ENCODE measurements around the gene LPIN3.

LPIN3 gene, protein sequence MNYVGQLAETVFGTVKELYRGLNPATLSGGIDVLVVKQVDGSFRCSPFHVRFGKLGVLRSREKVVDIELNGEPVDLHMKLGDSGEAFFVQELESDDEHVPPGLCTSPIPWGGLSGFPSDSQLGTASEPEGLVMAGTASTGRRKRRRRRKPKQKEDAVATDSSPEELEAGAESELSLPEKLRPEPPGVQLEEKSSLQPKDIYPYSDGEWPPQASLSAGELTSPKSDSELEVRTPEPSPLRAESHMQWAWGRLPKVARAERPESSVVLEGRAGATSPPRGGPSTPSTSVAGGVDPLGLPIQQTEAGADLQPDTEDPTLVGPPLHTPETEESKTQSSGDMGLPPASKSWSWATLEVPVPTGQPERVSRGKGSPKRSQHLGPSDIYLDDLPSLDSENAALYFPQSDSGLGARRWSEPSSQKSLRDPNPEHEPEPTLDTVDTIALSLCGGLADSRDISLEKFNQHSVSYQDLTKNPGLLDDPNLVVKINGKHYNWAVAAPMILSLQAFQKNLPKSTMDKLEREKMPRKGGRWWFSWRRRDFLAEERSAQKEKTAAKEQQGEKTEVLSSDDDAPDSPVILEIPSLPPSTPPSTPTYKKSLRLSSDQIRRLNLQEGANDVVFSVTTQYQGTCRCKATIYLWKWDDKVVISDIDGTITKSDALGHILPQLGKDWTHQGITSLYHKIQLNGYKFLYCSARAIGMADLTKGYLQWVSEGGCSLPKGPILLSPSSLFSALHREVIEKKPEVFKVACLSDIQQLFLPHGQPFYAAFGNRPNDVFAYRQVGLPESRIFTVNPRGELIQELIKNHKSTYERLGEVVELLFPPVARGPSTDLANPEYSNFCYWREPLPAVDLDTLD

DNA sequence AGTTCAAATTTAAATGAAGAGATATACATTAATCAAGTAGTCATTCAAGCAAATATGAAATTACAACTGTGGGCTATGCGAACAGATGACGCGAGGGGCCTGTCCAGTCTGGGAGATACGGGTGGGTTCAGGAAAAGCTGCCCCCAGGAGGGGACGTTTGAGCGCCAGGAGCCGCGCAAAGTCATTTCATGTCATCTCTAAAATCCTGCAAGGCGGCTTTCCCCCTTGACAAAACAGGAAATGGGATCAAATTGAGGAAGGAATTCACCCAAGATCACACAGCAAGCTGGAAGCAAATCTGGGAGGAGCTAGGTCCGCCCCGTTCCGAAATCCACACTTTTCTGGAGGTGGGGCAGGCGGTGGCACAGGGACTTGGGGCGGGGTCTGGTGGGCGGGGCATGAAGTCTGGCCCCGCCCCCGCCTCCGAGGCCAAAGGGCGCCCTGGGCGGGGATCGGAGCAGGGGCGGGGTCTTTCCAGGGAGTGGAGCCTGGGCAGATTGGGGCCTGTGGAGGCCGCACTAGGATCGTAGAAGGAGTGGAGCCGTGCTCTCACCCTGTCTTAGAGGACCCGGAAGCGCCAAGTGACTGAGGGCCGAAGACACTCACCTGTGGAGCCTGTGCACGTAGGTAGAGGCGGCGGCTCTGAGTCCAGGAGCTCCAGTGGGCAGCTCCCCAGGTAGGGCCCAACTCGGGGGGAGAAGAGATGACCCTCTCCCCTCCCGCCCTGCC, at the start of gene LPIN3:
TSS of gene LPIN3 (plus strand) at position 495 of the 729 bp plus-strand sequence. CDS start 4,983 bp downstream, outside the sequence.
- H3K27ac ChIP-seq, result peak within 1 kb of the TSS; percentile 77
- TF ChIP-seq, protein P1, sequence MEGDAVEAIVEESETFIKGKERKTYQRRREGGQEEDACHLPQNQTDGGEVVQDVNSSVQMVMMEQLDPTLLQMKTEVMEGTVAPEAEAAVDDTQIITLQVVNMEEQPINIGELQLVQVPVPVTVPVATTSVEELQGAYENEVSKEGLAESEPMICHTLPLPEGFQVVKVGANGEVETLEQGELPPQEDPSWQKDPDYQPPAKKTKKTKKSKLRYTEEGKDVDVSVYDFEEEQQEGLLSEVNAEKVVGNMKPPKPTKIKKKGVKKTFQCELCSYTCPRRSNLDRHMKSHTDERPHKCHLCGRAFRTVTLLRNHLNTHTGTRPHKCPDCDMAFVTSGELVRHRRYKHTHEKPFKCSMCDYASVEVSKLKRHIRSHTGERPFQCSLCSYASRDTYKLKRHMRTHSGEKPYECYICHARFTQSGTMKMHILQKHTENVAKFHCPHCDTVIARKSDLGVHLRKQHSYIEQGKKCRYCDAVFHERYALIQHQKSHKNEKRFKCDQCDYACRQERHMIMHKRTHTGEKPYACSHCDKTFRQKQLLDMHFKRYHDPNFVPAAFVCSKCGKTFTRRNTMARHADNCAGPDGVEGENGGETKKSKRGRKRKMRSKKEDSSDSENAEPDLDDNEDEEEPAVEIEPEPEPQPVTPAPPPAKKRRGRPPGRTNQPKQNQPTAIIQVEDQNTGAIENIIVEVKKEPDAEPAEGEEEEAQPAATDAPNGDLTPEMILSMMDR (conservative IDR thresholded peaks at IDR 0.05), result peak; percentile 56
- no peak for TF ChIP-seq ZFX (IDR thresholded peaks at IDR 0.05)

DNA sequence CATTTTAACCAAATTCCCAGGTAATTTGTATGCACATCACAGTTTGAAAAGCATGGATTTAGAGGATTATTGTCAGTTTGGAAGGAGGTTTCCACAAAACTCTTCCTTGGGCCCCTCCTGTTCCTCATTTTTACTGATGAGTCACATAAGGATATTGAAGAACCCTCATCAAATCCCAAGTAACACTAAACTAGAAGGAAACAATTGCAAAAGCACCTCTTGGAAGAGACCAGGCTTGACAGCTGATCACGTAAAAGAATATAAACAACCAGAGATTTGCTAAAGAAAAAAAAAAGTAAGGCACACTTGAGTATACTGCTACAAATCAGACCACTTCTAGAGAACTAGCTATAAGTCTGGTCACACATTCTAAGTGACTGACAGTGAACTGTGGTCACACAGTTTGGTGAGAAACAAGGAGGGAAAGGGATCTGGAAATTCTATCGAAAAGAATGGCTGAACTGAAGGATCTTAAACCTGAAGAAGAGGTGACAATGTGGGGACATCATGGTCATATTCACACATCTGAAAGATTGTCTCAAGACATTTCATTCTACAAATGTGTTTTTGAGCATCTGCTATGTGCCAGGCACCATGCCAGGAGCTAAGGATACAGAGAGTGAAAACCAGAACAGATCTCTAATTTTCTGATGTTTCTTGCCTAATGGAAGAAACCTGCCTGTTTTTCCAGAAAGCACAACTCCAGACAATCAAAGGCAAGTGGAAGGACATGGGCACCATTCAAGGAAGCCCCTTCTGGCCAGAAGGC, 47.2 kb upstream of the LPIN3 start:
- TF ChIP-seq, protein P1 (conservative IDR thresholded peaks at IDR 0.05), result no peak
- no peak for TF ChIP-seq ZFX (IDR thresholded peaks at IDR 0.05)
- H3K27ac ChIP-seq, result no peak overlapping the region

DNA sequence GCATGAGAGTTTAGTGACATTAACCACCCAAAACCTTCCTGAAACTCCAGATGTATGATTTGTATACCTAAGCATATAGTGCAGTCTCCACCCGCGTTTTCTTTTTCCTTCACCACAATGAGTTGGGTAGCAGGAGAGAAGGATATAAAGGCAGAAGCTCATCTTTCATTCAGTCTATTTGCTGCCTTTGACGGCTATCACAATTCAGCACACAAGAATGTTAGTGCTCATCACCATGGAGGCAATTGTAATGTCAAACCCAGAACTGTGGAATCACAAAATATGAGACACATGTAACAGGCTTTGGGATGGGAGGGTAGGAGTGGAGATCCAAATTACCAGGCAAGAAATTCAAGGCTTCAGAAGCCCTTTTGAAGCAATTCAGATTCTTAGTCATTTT, 40.7 kb upstream of the LPIN3 start:
- no peak overlapping the region for H3K27ac ChIP-seq
- TF ChIP-seq, protein P1 (conservative IDR thresholded peaks at IDR 0.05), result no peak
- no peak for TF ChIP-seq ZFX (IDR thresholded peaks at IDR 0.05)

DNA sequence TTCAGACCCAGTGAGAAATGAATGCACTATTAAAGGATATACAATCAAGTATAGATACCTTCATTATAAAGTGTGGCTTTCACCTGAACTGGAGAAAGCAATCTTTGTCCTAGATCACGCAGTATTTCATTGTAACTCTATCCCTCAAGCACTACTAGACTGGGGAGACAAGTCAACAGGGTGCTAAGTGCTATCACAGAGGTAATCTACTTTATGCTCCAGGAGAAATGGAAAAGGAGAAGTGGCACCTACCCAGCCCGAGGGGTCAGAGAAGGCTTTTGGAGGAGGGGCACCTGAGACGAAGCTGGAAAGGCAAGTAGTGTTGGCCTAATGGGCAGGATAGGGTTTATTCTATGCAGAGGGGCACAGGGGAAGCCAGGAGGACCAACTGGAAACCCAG, 40.2 kb upstream of the LPIN3 start:
- TF ChIP-seq, protein P1 (conservative IDR thresholded peaks at IDR 0.05), result no peak
- no peak for TF ChIP-seq ZFX (IDR thresholded peaks at IDR 0.05)
- H3K27ac ChIP-seq, result no peak overlapping the region

DNA sequence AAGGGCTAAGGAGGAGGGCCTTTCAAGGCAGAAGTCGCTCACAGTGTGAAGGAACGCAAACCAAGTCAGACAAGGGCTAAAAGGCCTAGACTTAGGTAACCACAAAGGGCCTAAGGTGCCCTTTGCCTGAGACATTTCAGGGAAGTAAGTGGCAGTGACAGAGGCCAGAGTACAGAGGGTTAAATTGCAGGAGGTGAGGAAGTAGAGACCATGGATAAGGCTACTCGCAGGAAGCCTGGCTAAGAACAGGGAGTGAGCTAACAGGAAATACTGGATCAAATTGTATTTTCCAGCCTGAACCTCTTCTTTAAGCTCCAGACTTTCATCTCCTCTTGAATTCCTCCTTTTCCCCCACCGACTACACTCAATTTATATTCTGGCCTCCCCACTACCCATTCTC, 39.7 kb upstream of the LPIN3 start:
- H3K27ac ChIP-seq, result no peak overlapping the region
- TF ChIP-seq ZFX (IDR thresholded peaks at IDR 0.05), result no peak
- TF ChIP-seq, protein P1 (conservative IDR thresholded peaks at IDR 0.05), result no peak

DNA sequence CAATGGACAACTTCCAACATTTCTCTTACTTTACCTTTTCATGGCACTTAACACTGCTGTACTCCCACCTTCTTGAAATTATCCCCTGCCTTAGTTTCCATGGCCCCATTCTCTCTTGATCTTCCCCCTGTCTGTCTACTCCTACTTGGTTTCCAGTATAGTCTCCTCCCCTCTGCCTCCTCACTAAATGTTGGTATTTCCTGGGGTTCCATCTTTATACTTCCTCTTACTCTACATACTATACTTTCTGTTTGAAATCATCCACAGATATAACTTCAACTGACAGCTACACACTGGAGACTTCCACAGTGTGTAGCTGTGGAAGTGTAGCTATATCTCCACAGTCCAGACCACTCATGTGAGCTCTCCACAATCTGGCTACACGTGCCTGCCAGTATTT, 36.6 kb upstream of the LPIN3 start:
- TF ChIP-seq, protein P1 (conservative IDR thresholded peaks at IDR 0.05), result no peak
- no peak for TF ChIP-seq ZFX (IDR thresholded peaks at IDR 0.05)

More for the DNA sequence above, 36.6 kb upstream of the LPIN3 start:
- H3K27ac ChIP-seq, result no peak overlapping the region
